Measurements from ENCODE around the gene CCAR1.
"Not testable (repeated sequence)": the region's sequence is repeated elsewhere in the genome, so short reads cannot be mapped to it uniquely, and the experiment has no call there.

The CCAR1 gene

DNA sequence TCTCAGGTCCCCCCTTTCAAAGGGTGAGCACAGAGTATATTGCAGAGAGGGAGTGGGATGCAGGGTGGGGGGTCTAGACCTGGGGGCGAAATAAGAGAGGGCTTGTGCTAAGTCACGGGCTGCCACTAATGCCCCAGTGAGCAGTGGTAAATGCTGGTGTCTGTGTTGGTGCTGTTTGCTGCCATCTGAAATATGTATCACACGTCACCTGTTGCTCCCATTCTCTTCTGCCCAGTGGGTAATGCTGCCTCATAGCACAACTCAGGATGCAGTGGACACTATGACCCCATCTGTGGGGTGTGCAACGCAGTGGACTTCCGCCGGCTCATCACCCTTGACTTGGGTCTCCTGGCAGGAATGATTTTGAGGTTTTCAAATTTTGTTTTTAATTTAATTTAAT is 108.9 kb downstream of the CCAR1 start:
- no peak for DNase-seq

DNA sequence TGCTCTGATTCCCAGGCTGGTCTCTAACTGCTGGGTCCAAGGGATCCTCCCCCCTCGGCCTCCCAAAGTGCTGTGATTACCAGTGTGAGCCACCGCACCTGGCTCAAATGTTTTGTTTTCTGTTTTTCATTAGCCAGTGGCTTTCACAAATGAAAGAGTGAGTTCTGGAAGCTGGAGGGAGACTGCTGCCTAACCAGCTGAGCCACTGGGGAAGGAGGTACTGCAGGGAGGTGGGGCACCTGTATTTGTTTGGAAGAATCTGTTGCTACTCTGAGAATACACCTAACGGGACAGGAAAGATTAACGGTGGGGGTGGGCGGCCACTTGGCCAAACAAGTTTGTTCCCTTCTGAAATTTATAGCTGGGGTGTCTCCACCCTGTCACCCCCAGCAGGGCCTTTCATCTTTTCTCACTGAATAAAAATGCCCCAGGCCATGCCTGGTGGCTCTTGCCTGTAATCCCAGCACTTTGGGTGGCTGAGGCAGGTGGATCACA is 111.0 kb downstream of the CCAR1 start:
- no peak for DNase-seq

- DNase-seq = no peak
Measured at GRCh38 chr10:68832601-68833000, 111.6 kb downstream of the CCAR1 start.

GRCh38 chr10:68837626-68838322 is 116.7 kb downstream of the CCAR1 start:
- DNase-seq = no peak

DNA sequence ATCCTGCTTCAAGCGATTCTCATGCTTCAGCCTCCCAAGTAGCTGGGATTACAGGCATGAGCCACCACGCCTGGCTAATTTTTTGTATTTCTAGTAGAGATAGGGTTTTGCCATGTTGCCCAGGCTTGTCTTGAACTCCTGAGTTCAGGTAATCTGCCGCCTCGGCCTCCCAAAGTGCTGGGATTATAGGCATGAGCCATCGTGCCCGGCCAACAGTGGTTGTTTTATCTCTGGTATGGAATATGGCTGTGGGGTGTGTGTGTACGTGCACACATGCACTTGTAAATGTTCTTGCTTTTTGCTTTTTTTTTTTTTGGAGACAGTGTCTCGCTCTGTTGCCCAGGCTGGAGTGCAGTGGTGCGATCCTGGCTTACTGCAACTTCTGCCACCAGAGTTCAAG is 119.6 kb downstream of the CCAR1 start:
- not testable (repeated sequence) for DNase-seq

Data from stimulated activated CD4-positive, alpha-beta T cell treated with anti-CD3 and anti-CD28 coated beads, Interleukin-2, amount 100 ng/mL, for 48 hours (primary cell).